GM12878 (cell line): ENCODE measurements around the gene OTUD4. TPM values are rescaled to one million over a fixed set of nuclear protein-coding genes. Genes with fewer than 3 reads are reported as not detected.

Source experiments
- ATF7 ChIP-seq: fragments of 450-650 bp; IDR thresholded peaks from 2 replicates; pipeline ENCODE4 v1.6.1; 2016; ENCODE audit warnings: low read depth, mild to moderate bottlenecking
- BACH1 ChIP-seq: fragments of 450-650 bp; IDR thresholded peaks from 2 replicates; pipeline ENCODE4 v1.6.1; 2017; ENCODE audit warnings: mild to moderate bottlenecking, borderline replicate concordance
- EGR1 ChIP-seq, 2 experiments: IDR thresholded peaks; 1 replicate in 1 of 2; 2 replicates in 1 of 2; pipeline ENCODE4 v1.6.1; 2011 to 2012; ENCODE audit warnings: low read depth in 2 of 2, low read length in 2 of 2, borderline replicate concordance in 1 of 2, mild to moderate bottlenecking in 1 of 2, moderate library complexity in 1 of 2
- FOS ChIP-seq: IDR thresholded peaks from 3 replicates; pipeline ENCODE4 v1.6.1; 2011; ENCODE audit warnings: borderline replicate concordance; ENCODE audit not compliant: insufficient read length; ENCODE audit errors: extremely low read depth
- HDAC2 ChIP-seq: fragments of 200-600 bp; sonication (generic); IDR thresholded peaks from 2 replicates; pipeline ENCODE4 v1.6.1; 2017
- IKZF2 ChIP-seq, 2 experiments: fragments of 450-650 bp; IDR thresholded peaks; 2 replicates each; pipeline ENCODE4 v1.6.1; 2017; ENCODE audit warnings: mild to moderate bottlenecking in 2 of 2, moderate library complexity in 2 of 2
- JUNB ChIP-seq: IDR thresholded peaks from 2 replicates; pipeline ENCODE4 v1.6.1; 2016; ENCODE audit warnings: antibody characterized with exemption, mild to moderate bottlenecking
- MTA2 ChIP-seq: fragments of 450-650 bp; IDR thresholded peaks from 2 replicates; pipeline ENCODE4 v1.6.1; 2016; ENCODE audit warnings: low read depth, mild to moderate bottlenecking, moderate library complexity
- MYB ChIP-seq: fragments of 150-350 bp; IDR thresholded peaks from 2 replicates; pipeline ENCODE4 v1.6.1; 2014; ENCODE audit warnings: mild to moderate bottlenecking, low read depth, low read length, borderline replicate concordance
- MYC ChIP-seq: IDR thresholded peaks from 2 replicates; pipeline ENCODE4 v1.6.1; 2011; ENCODE audit warnings: mild to moderate bottlenecking, low read length, moderate library complexity, inconsistent platforms; ENCODE audit not compliant: insufficient read depth, insufficient replicate concordance, insufficient read length, severe bottlenecking
- PAX5 ChIP-seq: IDR thresholded peaks from 2 replicates; pipeline ENCODE4 v1.6.1; 2011; ENCODE audit warnings: low read depth, low read length, borderline replicate concordance
- RB1 ChIP-seq: fragments of 450-650 bp; formaldehyde crosslinking; IDR thresholded peaks from 2 replicates; pipeline ENCODE4 v1.6.1; 2017; ENCODE audit warnings: mild to moderate bottlenecking, borderline replicate concordance
- RUNX3 ChIP-seq: IDR thresholded peaks from 2 replicates; pipeline ENCODE4 v1.6.1; 2012; ENCODE audit warnings: low read length, inconsistent platforms
- SMAD1 ChIP-seq: fragments of 450-650 bp; IDR thresholded peaks from 2 replicates; pipeline ENCODE4 v1.6.1; 2018; ENCODE audit warnings: mild to moderate bottlenecking, low read depth; ENCODE audit not compliant: partially characterized antibody
- SMC3 ChIP-seq: IDR thresholded peaks from 2 replicates; pipeline ENCODE4 v1.6.1; 2011; ENCODE audit warnings: low read length, improper control_type of control experiment, borderline replicate concordance
- STAT1 ChIP-seq: fragments of 450-650 bp; conservative IDR thresholded peaks from 2 replicates; pipeline ENCODE4 v1.6.1; 2014; ENCODE audit warnings: antibody characterized with exemption, mild to moderate bottlenecking
- WRNIP1 ChIP-seq: IDR thresholded peaks from 2 replicates; pipeline ENCODE4 v1.6.1; 2011; ENCODE audit warnings: low read depth, low read length, improper control_type of control experiment, borderline replicate concordance
- YBX1 ChIP-seq: fragments of 450-650 bp; IDR thresholded peaks from 2 replicates; pipeline ENCODE4 v1.6.1; 2016; ENCODE audit warnings: antibody characterized with exemption
- YY1 ChIP-seq: IDR thresholded peaks from 2 replicates; pipeline ENCODE4 v1.6.1; 2011; ENCODE audit warnings: low read depth, mild to moderate bottlenecking, low read length
- ZBED1 ChIP-seq: IDR thresholded peaks from 2 replicates; pipeline ENCODE4 v1.6.1; 2016; ENCODE audit warnings: borderline replicate concordance
- polyA plus RNA-seq, 11 experiments: library from polyadenylated mRNA; depleted of rRNA in 4 of 11; unstranded in 6 of 11; stranded (reverse) in 5 of 11; fragments of >200 nt; fragmentation: Nextera tagmentation in 4 of 11; fragmentation: Illumina TruSeq in 1 of 11; extraction: Ambion mirVana in 4 of 11; extraction: Trizol in 1 of 11; gene quantifications; 1 replicate in 1 of 11; 2 replicates in 10 of 11; pipeline versions ENCODE4 v1.2.1 to v1.2.3, GENCODE V29; 2011 to 2016; ENCODE audit warnings: inconsistent platforms in 2 of 11, missing spikeins in 2 of 11, low read depth in 1 of 11
- total RNA-seq, 4 experiments: library from RNA; depleted of rRNA in 3 of 4; stranded (reverse); fragments of >200 nt in 3 of 4; fragmentation: Illumina TruSeq in 1 of 4; extraction: Trizol in 1 of 4; gene quantifications; 2 replicates each; pipeline versions ENCODE4 v1.2.1 to v1.2.3, GENCODE V29; 2013 to 2021
- TF ChIP-seq, protein P1 (sequence below), 3 experiments: IDR thresholded peaks in 2 of 3; conservative IDR thresholded peaks in 1 of 3; 2 replicates each; pipeline ENCODE4 v1.5.1; 2011; ENCODE audit warnings: low read depth in 3 of 3, low read length in 3 of 3, mild to moderate bottlenecking in 3 of 3, control low read depth in 2 of 3, moderate library complexity in 2 of 3, inconsistent platforms in 1 of 3, mixed read lengths in 1 of 3; ENCODE audit not compliant: control insufficient read depth in 2 of 3, insufficient read depth in 1 of 3; ENCODE audit errors: extremely low read depth in 1 of 3
- TF ChIP-seq, protein P2 (sequence below): IDR thresholded peaks from 2 replicates; pipeline ENCODE4 v1.6.1; 2011; ENCODE audit warnings: mild to moderate bottlenecking, low read depth, low read length, moderate library complexity; ENCODE audit not compliant: insufficient replicate concordance
- TF ChIP-seq, protein P3 (sequence below): fragments of 450-650 bp; IDR thresholded peaks from 2 replicates; pipeline ENCODE4 v1.6.1; 2016; ENCODE audit warnings: mild to moderate bottlenecking
- TF ChIP-seq, protein P4 (sequence below): fragments of 450-650 bp; IDR thresholded peaks from 2 replicates; pipeline ENCODE4 v1.6.1; 2016; ENCODE audit warnings: mild to moderate bottlenecking, moderate library complexity, borderline replicate concordance

The OTUD4 gene
- total and polyA plus RNA-seq, 10 of the 15 experiments (the other 5 are each of a cell fraction or from before 2014, with no cell fraction given): 2.2 to 26.3 (median 14.2) TPM

DNA sequence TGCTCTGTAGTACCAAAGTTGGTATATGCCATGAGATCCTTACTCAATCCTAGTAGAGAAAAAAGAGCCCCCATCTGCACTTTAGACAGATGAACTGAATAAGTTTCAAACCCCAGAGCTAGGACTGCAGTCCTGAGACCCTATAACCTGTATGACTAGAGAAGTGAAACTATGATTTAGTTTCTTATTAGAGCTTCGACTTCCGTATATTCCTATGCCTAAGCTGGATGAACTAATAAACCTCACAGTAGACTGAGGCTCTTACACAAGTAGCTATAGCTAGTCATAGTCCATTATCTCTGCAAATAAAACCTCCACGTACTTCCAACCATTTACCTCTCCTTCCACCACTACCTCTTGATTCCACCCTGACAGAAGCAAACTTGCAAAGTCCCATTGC lies 6.3 kb upstream of the OTUD4 start (continued):
- TF ChIP-seq, protein P1, sequence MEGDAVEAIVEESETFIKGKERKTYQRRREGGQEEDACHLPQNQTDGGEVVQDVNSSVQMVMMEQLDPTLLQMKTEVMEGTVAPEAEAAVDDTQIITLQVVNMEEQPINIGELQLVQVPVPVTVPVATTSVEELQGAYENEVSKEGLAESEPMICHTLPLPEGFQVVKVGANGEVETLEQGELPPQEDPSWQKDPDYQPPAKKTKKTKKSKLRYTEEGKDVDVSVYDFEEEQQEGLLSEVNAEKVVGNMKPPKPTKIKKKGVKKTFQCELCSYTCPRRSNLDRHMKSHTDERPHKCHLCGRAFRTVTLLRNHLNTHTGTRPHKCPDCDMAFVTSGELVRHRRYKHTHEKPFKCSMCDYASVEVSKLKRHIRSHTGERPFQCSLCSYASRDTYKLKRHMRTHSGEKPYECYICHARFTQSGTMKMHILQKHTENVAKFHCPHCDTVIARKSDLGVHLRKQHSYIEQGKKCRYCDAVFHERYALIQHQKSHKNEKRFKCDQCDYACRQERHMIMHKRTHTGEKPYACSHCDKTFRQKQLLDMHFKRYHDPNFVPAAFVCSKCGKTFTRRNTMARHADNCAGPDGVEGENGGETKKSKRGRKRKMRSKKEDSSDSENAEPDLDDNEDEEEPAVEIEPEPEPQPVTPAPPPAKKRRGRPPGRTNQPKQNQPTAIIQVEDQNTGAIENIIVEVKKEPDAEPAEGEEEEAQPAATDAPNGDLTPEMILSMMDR (IDR thresholded peaks at IDR 0.05 in 2 of 3, conservative IDR thresholded peaks at IDR 0.05 in 1 of 3; ENCODE audit: control insufficient read depth in 2 of 3, extremely low read depth in 1 of 3, insufficient read depth in 1 of 3, low read depth in 3 of 3, low read length in 3 of 3): no peak
- TF ChIP-seq, protein P2, sequence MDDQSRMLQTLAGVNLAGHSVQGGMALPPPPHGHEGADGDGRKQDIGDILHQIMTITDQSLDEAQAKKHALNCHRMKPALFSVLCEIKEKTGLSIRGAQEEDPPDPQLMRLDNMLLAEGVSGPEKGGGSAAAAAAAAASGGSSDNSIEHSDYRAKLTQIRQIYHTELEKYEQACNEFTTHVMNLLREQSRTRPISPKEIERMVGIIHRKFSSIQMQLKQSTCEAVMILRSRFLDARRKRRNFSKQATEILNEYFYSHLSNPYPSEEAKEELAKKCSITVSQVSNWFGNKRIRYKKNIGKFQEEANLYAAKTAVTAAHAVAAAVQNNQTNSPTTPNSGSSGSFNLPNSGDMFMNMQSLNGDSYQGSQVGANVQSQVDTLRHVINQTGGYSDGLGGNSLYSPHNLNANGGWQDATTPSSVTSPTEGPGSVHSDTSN: no peak
- TF ChIP-seq MYC (no peak), FOS (no peak), WRNIP1 (no peak), BACH1 (no peak), EGR1 (IDR thresholded peaks at IDR 0.05; ENCODE audit: borderline replicate concordance in 1 of 2, low read depth in 2 of 2, low read length in 2 of 2) (no peak), RUNX3 (peak; percentile 22; the same call in 1 of the 2 replicates), STAT1 (no peak), YBX1 (no peak), SMC3 (no peak), YY1 (no peak), ZBED1 (no peak), SMAD1 (no peak), IKZF2 (IDR thresholded peaks at IDR 0.05) (peak; percentile 52 to 55; a peak in 2 of 4 replicates), HDAC2 (no peak), MTA2 (peak; percentile 43; the same call in 1 of the 2 replicates), JUNB (0 out of 2 replicates have a peak, but pooled peaks have one; percentile 14), PAX5 (no peak), ATF7 (peak; percentile 45; the same call in 1 of the 2 replicates), MYB (no peak), RB1 (no peak)
- TF ChIP-seq, protein P3, sequence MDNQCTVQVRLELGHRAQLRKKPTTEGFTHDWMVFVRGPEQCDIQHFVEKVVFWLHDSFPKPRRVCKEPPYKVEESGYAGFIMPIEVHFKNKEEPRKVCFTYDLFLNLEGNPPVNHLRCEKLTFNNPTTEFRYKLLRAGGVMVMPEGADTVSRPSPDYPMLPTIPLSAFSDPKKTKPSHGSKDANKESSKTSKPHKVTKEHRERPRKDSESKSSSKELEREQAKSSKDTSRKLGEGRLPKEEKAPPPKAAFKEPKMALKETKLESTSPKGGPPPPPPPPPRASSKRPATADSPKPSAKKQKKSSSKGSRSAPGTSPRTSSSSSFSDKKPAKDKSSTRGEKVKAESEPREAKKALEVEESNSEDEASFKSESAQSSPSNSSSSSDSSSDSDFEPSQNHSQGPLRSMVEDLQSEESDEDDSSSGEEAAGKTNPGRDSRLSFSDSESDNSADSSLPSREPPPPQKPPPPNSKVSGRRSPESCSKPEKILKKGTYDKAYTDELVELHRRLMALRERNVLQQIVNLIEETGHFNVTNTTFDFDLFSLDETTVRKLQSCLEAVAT: no peak
- TF ChIP-seq, protein P4, sequence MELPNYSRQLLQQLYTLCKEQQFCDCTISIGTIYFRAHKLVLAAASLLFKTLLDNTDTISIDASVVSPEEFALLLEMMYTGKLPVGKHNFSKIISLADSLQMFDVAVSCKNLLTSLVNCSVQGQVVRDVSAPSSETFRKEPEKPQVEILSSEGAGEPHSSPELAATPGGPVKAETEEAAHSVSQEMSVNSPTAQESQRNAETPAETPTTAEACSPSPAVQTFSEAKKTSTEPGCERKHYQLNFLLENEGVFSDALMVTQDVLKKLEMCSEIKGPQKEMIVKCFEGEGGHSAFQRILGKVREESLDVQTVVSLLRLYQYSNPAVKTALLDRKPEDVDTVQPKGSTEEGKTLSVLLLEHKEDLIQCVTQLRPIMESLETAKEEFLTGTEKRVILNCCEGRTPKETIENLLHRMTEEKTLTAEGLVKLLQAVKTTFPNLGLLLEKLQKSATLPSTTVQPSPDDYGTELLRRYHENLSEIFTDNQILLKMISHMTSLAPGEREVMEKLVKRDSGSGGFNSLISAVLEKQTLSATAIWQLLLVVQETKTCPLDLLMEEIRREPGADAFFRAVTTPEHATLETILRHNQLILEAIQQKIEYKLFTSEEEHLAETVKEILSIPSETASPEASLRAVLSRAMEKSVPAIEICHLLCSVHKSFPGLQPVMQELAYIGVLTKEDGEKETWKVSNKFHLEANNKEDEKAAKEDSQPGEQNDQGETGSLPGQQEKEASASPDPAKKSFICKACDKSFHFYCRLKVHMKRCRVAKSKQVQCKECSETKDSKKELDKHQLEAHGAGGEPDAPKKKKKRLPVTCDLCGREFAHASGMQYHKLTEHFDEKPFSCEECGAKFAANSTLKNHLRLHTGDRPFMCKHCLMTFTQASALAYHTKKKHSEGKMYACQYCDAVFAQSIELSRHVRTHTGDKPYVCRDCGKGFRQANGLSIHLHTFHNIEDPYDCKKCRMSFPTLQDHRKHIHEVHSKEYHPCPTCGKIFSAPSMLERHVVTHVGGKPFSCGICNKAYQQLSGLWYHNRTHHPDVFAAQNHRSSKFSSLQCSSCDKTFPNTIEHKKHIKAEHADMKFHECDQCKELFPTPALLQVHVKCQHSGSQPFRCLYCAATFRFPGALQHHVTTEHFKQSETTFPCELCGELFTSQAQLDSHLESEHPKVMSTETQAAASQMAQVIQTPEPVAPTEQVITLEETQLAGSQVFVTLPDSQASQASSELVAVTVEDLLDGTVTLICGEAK: no peak
